Measurements from ENCODE around the gene TLN1.

DNA sequence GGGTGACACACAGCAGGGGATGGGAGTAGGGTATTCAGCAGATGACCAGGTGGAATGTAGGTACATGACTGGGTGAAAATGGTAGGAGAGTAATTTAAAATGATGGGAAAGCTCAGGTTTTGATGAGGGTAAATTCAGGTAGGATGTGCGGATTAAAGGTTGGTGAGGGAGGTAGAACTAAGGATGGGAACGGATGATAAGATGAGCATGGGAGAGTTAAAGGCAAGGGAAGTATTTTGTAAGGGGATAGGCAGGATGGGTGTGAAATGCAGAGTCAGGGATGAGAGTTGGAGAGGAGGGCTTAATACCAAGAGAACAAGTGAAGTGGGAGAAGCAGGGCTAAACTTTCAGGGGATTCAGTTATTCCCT lies 1.5 kb downstream of the TLN1 start:
- TF ChIP-seq EZH2phosphoT487 (IDR thresholded peaks at IDR 0.05; ENCODE audit: insufficient read depth, low read depth) (no peak), EZH2 (IDR thresholded peaks at IDR 0.05; ENCODE audit: insufficient read depth, poor library complexity, severe bottlenecking) (no peak)
